H9 (cell line): Measurements from ENCODE around the gene TMEM221. TPM values are rescaled to one million over a fixed set of nuclear protein-coding genes. Genes with fewer than 3 reads are reported as not detected.
A peak's percentile ranks its signal among the peaks of the same experiment; 100 is the strongest.

Experiments used
- DNase-seq: peaks from one replicate; pipeline ENCODE4 v3.0.0-alpha.2; 2017
- H2AFZ ChIP-seq: one replicate; pipeline ENCODE4 v1.6.1; 2013; ENCODE audit warnings: mild to moderate bottlenecking, low read length, control low read depth, moderate library complexity
- H2AK5ac ChIP-seq: 2 replicates; pipeline ENCODE4 v1.6.1; 2013; ENCODE audit warnings: low read length, control low read depth, mixed read lengths; ENCODE audit not compliant: insufficient read length
- H2BK120ac ChIP-seq: one replicate; pipeline ENCODE4 v1.6.1; 2013; ENCODE audit warnings: low read depth, mild to moderate bottlenecking, low read length, control low read depth, inconsistent platforms; ENCODE audit not compliant: poor library complexity, severe bottlenecking
- H2BK12ac ChIP-seq: 2 replicates; pipeline ENCODE4 v1.6.1; 2013; ENCODE audit warnings: low read length, control low read depth, mixed read lengths, low read depth; ENCODE audit not compliant: insufficient read length
- H2BK15ac ChIP-seq: 2 replicates; pipeline ENCODE4 v1.6.1; 2013; ENCODE audit warnings: low read depth, low read length, control low read depth
- H2BK20ac ChIP-seq: one replicate; pipeline ENCODE4 v1.6.1; 2013; ENCODE audit warnings: low read depth, mild to moderate bottlenecking, low read length, control low read depth, inconsistent platforms; ENCODE audit not compliant: poor library complexity, severe bottlenecking
- H2BK5ac ChIP-seq: 2 replicates; pipeline ENCODE4 v1.6.1; 2013; ENCODE audit warnings: low read length, control low read depth, mixed read lengths; ENCODE audit not compliant: insufficient read length
- H3K14ac ChIP-seq: 2 replicates; pipeline ENCODE4 v1.6.1; 2013; ENCODE audit warnings: low read length, control low read depth; ENCODE audit not compliant: insufficient read depth
- H3K18ac ChIP-seq: 2 replicates; pipeline ENCODE4 v1.6.1; 2013; ENCODE audit warnings: low read depth, mild to moderate bottlenecking, mixed read lengths, low read length, control low read depth; ENCODE audit not compliant: insufficient read length
- H3K23ac ChIP-seq: 2 replicates; pipeline ENCODE4 v1.6.1; 2013; ENCODE audit warnings: low read length, control low read depth, mixed read lengths, low read depth; ENCODE audit not compliant: insufficient read length
- H3K23me2 ChIP-seq: 2 replicates; pipeline ENCODE4 v1.6.1; 2013; ENCODE audit warnings: low read depth, mild to moderate bottlenecking, mixed read lengths, low read length, control low read depth; ENCODE audit not compliant: insufficient read length, poor library complexity, severe bottlenecking
- H3K27ac ChIP-seq: 2 replicates; pipeline ENCODE4 v1.5.1; 2013; ENCODE audit warnings: low read length, control low read depth, mixed read lengths, low read depth; ENCODE audit not compliant: insufficient read length
- H3K27me3 ChIP-seq: 2 replicates; pipeline ENCODE4 v1.6.1; 2013; ENCODE audit warnings: low read length, control low read depth, inconsistent platforms; ENCODE audit not compliant: insufficient read depth
- H3K4ac ChIP-seq: 2 replicates; pipeline ENCODE4 v1.6.1; 2013; ENCODE audit warnings: low read depth, mild to moderate bottlenecking, control low read depth, inconsistent platforms, low read length, moderate library complexity
- H3K4me1 ChIP-seq: 2 replicates; pipeline ENCODE4 v1.6.1; 2013; ENCODE audit warnings: low read length, control low read depth, inconsistent platforms; ENCODE audit not compliant: insufficient read depth
- H3K4me2 ChIP-seq: 2 replicates; pipeline ENCODE4 v1.6.1; 2013; ENCODE audit warnings: low read length, control low read depth, mixed read lengths; ENCODE audit not compliant: insufficient read length, insufficient read depth
- H3K56ac ChIP-seq: 2 replicates; pipeline ENCODE4 v1.6.1; 2013; ENCODE audit warnings: low read depth, mild to moderate bottlenecking, mixed read lengths, low read length, control low read depth; ENCODE audit not compliant: insufficient read length
- H3K79me1 ChIP-seq: 2 replicates; pipeline ENCODE4 v1.6.1; 2013; ENCODE audit warnings: low read depth, mild to moderate bottlenecking, moderate library complexity, low read length, control low read depth, inconsistent platforms; ENCODE audit not compliant: insufficient read depth, poor library complexity, severe bottlenecking
- H3K79me2 ChIP-seq: 2 replicates; pipeline ENCODE4 v1.6.1; 2013; ENCODE audit warnings: low read length, control low read depth, inconsistent platforms; ENCODE audit not compliant: insufficient read depth
- H3K9ac ChIP-seq: 2 replicates; pipeline ENCODE4 v1.6.1; 2013; ENCODE audit warnings: low read length, control low read depth, mixed read lengths; ENCODE audit not compliant: insufficient read length; ENCODE audit errors: extremely low read depth
- H3K9me3 ChIP-seq: one replicate; pipeline ENCODE4 v1.6.1; 2013; ENCODE audit warnings: low read depth, low read length, inconsistent platforms; ENCODE audit not compliant: control insufficient read depth
- H3T11ph ChIP-seq: one replicate; pipeline ENCODE4 v1.6.1; 2013; ENCODE audit warnings: mild to moderate bottlenecking, low read length, control low read depth, inconsistent platforms
- H4K20me1 ChIP-seq: one replicate; pipeline ENCODE4 v1.6.1; 2013; ENCODE audit not compliant: control insufficient read depth, insufficient read length, insufficient read depth
- H4K5ac ChIP-seq: 2 replicates; pipeline ENCODE4 v1.6.1; 2013; ENCODE audit warnings: low read depth, mild to moderate bottlenecking, mixed read lengths, low read length, control low read depth; ENCODE audit not compliant: insufficient read length
- H4K8ac ChIP-seq: replicated peaks from 2 replicates; pipeline ENCODE4 v1.6.1; 2013; ENCODE audit warnings: low read length, control low read depth, mixed read lengths, low read depth; ENCODE audit not compliant: insufficient read length
- H4K91ac ChIP-seq: 2 replicates; pipeline ENCODE4 v1.6.1; 2013; ENCODE audit warnings: low read depth, mild to moderate bottlenecking, moderate library complexity, mixed read lengths, low read length, control low read depth; ENCODE audit not compliant: insufficient read length
- H3K27ac Mint-ChIP-seq, 3 experiments: 2 replicates in 2 of 3; 3 replicates in 1 of 3; pipeline ENCODE4 v1.8.0; 2020 to 2021; ENCODE audit warnings: mixed read lengths in 3 of 3, mild to moderate bottlenecking in 1 of 3, moderate library complexity in 1 of 3
- H3K27me3 Mint-ChIP-seq: 2 replicates; pipeline ENCODE4 v1.8.0; 2021; ENCODE audit warnings: low read depth, mild to moderate bottlenecking, moderate library complexity, mixed read lengths
- H3K36me3 Mint-ChIP-seq, 3 experiments: 2 replicates in 2 of 3; 3 replicates in 1 of 3; pipeline ENCODE4 v1.8.0; 2020 to 2021; ENCODE audit warnings: low read depth in 3 of 3, mixed read lengths in 3 of 3; ENCODE audit not compliant: insufficient read depth in 1 of 3
- H3K4me1 Mint-ChIP-seq, 2 experiments: 2 replicates each; pipeline ENCODE4 v1.8.0; 2020; ENCODE audit warnings: mixed read lengths in 2 of 2
- H3K4me3 Mint-ChIP-seq, 2 experiments: 2 replicates in 1 of 2; 3 replicates in 1 of 2; pipeline ENCODE4 v1.8.0; 2020 to 2021; ENCODE audit warnings: mild to moderate bottlenecking in 2 of 2, mixed read lengths in 2 of 2, moderate library complexity in 1 of 2
- H3K9me3 Mint-ChIP-seq, 2 experiments: 2 replicates in 1 of 2; 3 replicates in 1 of 2; pipeline ENCODE4 v1.8.0; 2020; ENCODE audit warnings: mild to moderate bottlenecking in 2 of 2, mixed read lengths in 2 of 2, moderate library complexity in 1 of 2
- CTCF ChIP-seq: fragments of 200-600 bp; sonication (generic); conservative IDR thresholded peaks from 3 replicates; pipeline ENCODE4 v1.8.0; 2021; ENCODE audit warnings: antibody characterized with exemption, mild to moderate bottlenecking
- WGBS: extraction: QIAGEN DNeasy Blood & Tissue Kit; methylation state at CpG from one replicate; pipeline ENCODE4 v1.1.7; 2013; ENCODE audit warnings: missing lambda C conversion rate, low lambda C conversion rate, mixed read lengths; ENCODE audit not compliant: insufficient read length; ENCODE audit errors: extremely low coverage; 5-methylcytosine and 5-hydroxymethylcytosine counted together
- total RNA-seq: library from RNA; stranded (reverse); gene quantifications from 2 replicates; pipeline ENCODE4 v1.2.1, GENCODE V29; 2021

The TMEM221 gene
- total RNA-seq, 1 experiment from 2014 or later = 1.4 TPM

GRCh38 chr19:17406887-17407196 is 41.6 kb downstream of the TMEM221 start:
- no peak overlapping the region for H3K27ac ChIP-seq
- H2AK5ac ChIP-seq = no peak overlapping the region
- H2BK15ac ChIP-seq = no peak overlapping the region
- H3K4me2 ChIP-seq = no peak overlapping the region
- Mint-ChIP-seq H3K27ac (peak overlapping the region in 2 of 3 experiments; percentile 56 to 65; a peak in 1 of 7 replicates), H3K9me3 (no peaks in the 10 kb centered on the region), H3K4me3 (peak overlapping the region in 1 of 2 experiments; percentile 94; a peak in 3 of 5 replicates), H3K27me3 (no peaks in the 10 kb centered on the region), H3K36me3 (peaks cover 2 to 22% (median 11%) of the 10 kb centered on the region in 3 experiments; a peak in 5 of 7 replicates), H3K4me1 (peaks cover 31 to 38% of the 10 kb centered on the region in 2 experiments)
- WGBS = no CpG with 5 or more reads among the region's 2 CpGs
- H2BK120ac ChIP-seq = no peak overlapping the region
- no peak overlapping the region for H4K8ac ChIP-seq
- no peak overlapping the region for H3K4ac ChIP-seq
- H3T11ph ChIP-seq = no peak overlapping the region
- H3K18ac ChIP-seq = no peak overlapping the region
- H4K5ac ChIP-seq = no peak overlapping the region
- TF ChIP-seq CTCF = no peak
- H3K9me3 ChIP-seq = no peaks in the 10 kb centered on the region
- peaks cover 15% of the 10 kb centered on the region for H3K23me2 ChIP-seq
- H3K79me1 ChIP-seq = no peaks in the 10 kb centered on the region
- H3K56ac ChIP-seq = no peak overlapping the region
- H3K4me1 ChIP-seq = peaks cover 7% of the 10 kb centered on the region; the same call in 1 of the 2 replicates
- H3K14ac ChIP-seq = no peak overlapping the region
- H3K27me3 ChIP-seq = no peaks in the 10 kb centered on the region
- H3K79me2 ChIP-seq = no peaks in the 10 kb centered on the region; the same call in 1 of the 2 replicates
- no peak overlapping the region for H2AFZ ChIP-seq
- no peak overlapping the region for H3K23ac ChIP-seq
- no peak overlapping the region for H4K91ac ChIP-seq
- H4K20me1 ChIP-seq = no peaks in the 10 kb centered on the region
- H2BK5ac ChIP-seq = no peak overlapping the region
- no peak overlapping the region for H2BK20ac ChIP-seq
- H3K9ac ChIP-seq = no peak overlapping the region
- no peak for DNase-seq
- no peak overlapping the region for H2BK12ac ChIP-seq
